GM04503 (cell line): ENCODE results near the gene PET117.
"Not testable (repeated sequence)": the region's sequence is repeated elsewhere in the genome, so short reads cannot be mapped to it uniquely, and the experiment has no call there.

Source experiments
- DNase-seq: peaks from one replicate; pipeline ENCODE4 v3.0.0-alpha.2; 2012; ENCODE audit warnings: low read depth

PET117 gene

GRCh38 chr20:18137412-18138265, at the start of gene PET117, which contains the start of gene KAT14:
PET117 (plus strand) TSS chr20:18137863; CDS start chr20:18137956, 93 bp downstream.
KAT14 (plus strand) TSS chr20:18137863; CDS start chr20:18142661, 4,798 bp downstream.
- peak; percentile 73 for DNase-seq

GRCh38 chr20:18088298-18088697, 49.4 kb upstream of the PET117 start:
- not testable (repeated sequence) for DNase-seq

GRCh38 chr20:18088841-18089240, 48.8 kb upstream of the PET117 start:
- not testable (repeated sequence) for DNase-seq

GRCh38 chr20:18090044-18090443, 47.6 kb upstream of the PET117 start:
- no peak for DNase-seq

- no peak for DNase-seq
Measured at GRCh38 chr20:18090477-18090876, 47.2 kb upstream of the PET117 start.

- no peak for DNase-seq
Measured at GRCh38 chr20:18091623-18092022, 46.0 kb upstream of the PET117 start.

GRCh38 chr20:18092890-18093289, 44.8 kb upstream of the PET117 start:
- DNase-seq: no peak

GRCh38 chr20:18093388-18093787, 44.3 kb upstream of the PET117 start:
- no peak for DNase-seq

- no peak for DNase-seq
Measured at GRCh38 chr20:18094191-18094590, 43.5 kb upstream of the PET117 start.

GRCh38 chr20:18100569-18100968, 37.1 kb upstream of the PET117 start:
- not testable (repeated sequence) for DNase-seq

GRCh38 chr20:18101125-18101810, 36.4 kb upstream of the PET117 start:
- DNase-seq: no peak

GRCh38 chr20:18103497-18103896, 34.2 kb upstream of the PET117 start:
- DNase-seq: no peak

- no peak for DNase-seq
Measured at GRCh38 chr20:18108326-18108725, 29.3 kb upstream of the PET117 start.

GRCh38 chr20:18128574-18128973, 9.1 kb upstream of the PET117 start:
- not testable (repeated sequence) for DNase-seq

- no peak for DNase-seq
Measured at GRCh38 chr20:18132663-18133062, 5.0 kb upstream of the PET117 start.

GRCh38 chr20:18133962-18134361, 3.7 kb upstream of the PET117 start:
- no peak for DNase-seq

GRCh38 chr20:18138266-18138582, 561 bp downstream of the PET117 start:
- no peak for DNase-seq

GRCh38 chr20:18138639-18139583, 1.2 kb downstream of the PET117 start:
- DNase-seq: no peak

- no peak for DNase-seq
Measured at GRCh38 chr20:18139832-18140231, 2.2 kb downstream of the PET117 start.

- DNase-seq: no peak
Measured at GRCh38 chr20:18144541-18145099, 7.0 kb downstream of the PET117 start.

GRCh38 chr20:18154342-18154741, 16.7 kb downstream of the PET117 start:
- no peak for DNase-seq

GRCh38 chr20:18156045-18156444, 18.4 kb downstream of the PET117 start:
- DNase-seq: no peak
